ENCODE results near the gene NOS1AP.

NOS1AP gene

DNA sequence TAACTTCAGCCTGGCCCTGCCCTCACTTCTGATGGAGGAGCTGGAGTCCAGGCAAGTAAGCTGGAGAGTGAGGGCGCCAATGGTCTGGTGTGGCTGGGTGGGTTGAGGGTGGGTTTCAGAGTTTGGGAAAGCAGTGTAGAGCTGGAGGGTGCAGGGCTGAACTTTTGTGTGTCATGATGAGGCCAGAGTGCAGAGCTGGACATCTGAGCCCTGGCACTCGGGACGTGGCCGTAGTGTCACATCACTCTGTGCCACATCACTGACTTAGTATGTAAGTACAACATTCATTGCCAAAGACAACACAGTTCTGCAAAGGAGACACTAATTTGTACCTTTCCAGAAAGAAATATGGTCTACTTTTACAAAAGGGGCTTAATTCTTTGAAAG, 291.4 kb downstream of the NOS1AP start:
- H3K4me3 ChIP-seq (ENCODE audit: low read depth, low read length), result no peak overlapping the region
- TF ChIP-seq, protein P1, sequence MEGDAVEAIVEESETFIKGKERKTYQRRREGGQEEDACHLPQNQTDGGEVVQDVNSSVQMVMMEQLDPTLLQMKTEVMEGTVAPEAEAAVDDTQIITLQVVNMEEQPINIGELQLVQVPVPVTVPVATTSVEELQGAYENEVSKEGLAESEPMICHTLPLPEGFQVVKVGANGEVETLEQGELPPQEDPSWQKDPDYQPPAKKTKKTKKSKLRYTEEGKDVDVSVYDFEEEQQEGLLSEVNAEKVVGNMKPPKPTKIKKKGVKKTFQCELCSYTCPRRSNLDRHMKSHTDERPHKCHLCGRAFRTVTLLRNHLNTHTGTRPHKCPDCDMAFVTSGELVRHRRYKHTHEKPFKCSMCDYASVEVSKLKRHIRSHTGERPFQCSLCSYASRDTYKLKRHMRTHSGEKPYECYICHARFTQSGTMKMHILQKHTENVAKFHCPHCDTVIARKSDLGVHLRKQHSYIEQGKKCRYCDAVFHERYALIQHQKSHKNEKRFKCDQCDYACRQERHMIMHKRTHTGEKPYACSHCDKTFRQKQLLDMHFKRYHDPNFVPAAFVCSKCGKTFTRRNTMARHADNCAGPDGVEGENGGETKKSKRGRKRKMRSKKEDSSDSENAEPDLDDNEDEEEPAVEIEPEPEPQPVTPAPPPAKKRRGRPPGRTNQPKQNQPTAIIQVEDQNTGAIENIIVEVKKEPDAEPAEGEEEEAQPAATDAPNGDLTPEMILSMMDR (IDR thresholded peaks at IDR 0.05; ENCODE audit: control insufficient read depth, extremely low read depth, insufficient read depth), result no peak
- no peak for DNase-seq (ENCODE audit: low read depth)

DNA sequence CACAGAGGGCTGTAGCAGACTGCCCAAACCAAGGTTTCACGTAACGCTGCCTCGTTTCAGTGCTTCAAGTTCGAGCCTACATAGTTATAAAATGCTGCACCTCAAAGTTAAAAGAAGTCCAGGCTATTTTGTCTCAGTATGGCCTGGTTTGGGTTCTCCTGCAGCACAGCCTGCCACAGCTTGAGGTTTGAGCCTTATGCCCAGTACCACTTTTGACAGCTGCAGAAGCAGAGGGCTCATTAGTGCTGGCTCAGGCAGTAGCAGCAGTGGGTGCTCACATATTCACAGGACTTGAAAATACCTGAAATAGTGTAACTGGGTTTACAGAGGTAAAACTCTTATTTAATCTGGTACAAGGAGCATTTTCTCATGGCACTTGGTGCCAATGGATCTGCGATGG, 291.9 kb downstream of the NOS1AP start:
- no peak for DNase-seq (ENCODE audit: low read depth)
- TF ChIP-seq, protein P1 (IDR thresholded peaks at IDR 0.05; ENCODE audit: control insufficient read depth, extremely low read depth, insufficient read depth), result no peak
- no peak overlapping the region for H3K4me3 ChIP-seq (ENCODE audit: low read depth, low read length)

DNA sequence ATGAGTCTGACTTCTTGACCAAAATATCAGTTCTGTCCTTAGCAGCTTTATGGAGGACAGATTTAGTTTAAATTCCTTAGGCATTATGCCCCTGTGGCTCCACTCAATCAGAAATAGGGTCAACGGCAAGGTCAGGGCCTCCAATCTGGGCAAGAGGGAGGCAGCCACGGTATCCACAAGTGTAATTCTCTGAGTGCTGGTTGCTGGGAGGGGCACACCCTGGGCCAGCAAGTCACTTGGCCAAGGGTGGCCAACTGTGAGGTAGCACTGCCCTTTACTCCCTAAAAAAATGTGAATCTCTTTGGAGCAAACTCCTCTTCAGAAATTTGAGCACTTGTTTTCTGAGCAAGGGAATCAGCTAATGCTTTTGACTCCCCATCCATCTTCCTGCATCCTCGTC, 294.3 kb downstream of the NOS1AP start:
- no peak for DNase-seq (ENCODE audit: low read depth)
- TF ChIP-seq, protein P1 (IDR thresholded peaks at IDR 0.05; ENCODE audit: control insufficient read depth, extremely low read depth, insufficient read depth), result no peak
- H3K4me3 ChIP-seq (ENCODE audit: low read depth, low read length), result no peak overlapping the region

DNA sequence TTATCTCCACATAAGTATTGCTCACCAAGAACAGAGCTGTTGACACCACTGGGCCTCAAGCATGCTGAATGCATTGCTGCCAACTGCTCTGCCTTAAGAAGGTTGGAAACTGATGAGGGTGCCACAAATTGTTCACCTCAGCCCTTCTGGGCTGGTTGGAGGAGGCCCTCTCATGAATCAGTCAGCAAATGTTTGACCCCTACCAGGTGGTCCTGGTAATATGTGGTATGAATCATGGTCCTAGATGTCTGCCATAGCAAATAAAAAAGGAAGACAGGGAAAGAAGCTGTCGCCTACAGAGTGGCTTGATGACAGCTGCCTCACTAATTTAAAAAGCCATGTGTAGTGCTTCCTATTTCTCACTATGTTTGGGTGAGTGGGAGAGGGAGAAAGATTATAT, 295.0 kb downstream of the NOS1AP start:
- no peak for DNase-seq (ENCODE audit: low read depth)
- TF ChIP-seq, protein P1 (IDR thresholded peaks at IDR 0.05; ENCODE audit: control insufficient read depth, extremely low read depth, insufficient read depth), result no peak

DNA sequence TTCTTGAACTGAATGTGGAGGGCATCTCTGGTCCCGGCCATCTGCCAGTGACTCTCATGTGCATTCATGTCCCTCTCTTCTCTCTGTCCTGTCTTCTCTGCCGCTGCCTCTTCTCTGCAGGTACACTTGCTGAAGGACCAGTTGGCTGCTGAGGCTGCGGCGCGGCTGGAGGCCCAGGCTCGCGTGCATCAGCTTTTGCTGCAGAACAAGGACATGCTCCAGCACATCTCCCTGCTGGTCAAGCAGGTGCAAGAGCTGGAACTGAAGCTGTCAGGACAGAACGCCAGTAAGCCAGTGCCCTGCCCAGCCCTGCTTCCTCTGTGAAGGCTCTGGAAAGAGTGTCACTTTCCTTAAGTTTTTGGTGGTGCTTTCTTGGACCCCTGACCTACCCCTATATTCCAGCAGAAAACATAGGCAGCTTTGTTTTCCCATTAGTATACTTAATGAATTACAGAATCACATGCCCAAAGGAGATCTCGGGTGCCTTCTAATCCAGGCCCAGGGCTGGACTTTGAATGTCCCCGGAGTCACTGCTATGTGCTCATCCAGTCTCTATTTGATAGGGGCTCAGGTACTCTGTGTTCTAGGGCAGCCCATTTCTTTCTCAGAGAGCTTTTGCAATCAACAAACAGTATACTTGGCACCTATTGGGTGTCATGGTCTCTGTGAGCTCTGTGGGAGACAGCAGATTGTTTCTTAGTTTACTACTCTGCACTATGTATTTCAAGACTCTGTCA, 296.0 kb downstream of the NOS1AP start:
- H3K4me3 ChIP-seq (ENCODE audit: low read depth, low read length), result no peak overlapping the region
- no peak for DNase-seq (ENCODE audit: low read depth)
- TF ChIP-seq, protein P1 (IDR thresholded peaks at IDR 0.05; ENCODE audit: control insufficient read depth, extremely low read depth, insufficient read depth), result no peak

More for the DNA sequence above, 295.0 kb downstream of the NOS1AP start:
- H3K4me3 ChIP-seq (ENCODE audit: low read depth, low read length), result no peak overlapping the region

DNA sequence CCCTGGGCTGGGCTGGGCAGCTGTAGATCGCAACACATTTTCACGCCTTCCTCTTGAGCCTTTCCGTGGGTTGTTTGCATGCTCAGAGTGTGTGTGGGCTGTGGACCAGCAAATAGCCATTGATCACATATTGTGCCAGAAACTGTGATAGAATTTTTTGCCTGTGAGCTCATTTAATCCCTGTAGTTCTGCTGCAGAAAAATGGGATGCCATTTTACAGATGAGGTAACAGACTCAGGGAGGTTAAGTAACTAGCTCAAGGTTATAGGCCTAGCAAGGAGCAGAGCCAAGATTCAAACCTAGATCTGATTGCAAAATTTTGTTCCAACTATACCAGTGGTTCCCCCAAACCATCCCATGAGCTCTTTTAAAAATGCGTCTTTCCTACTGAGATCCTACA, 296.7 kb downstream of the NOS1AP start:
- no peak overlapping the region for H3K4me3 ChIP-seq (ENCODE audit: low read depth, low read length)
- TF ChIP-seq, protein P1 (IDR thresholded peaks at IDR 0.05; ENCODE audit: control insufficient read depth, extremely low read depth, insufficient read depth), result no peak
- no peak for DNase-seq (ENCODE audit: low read depth)

DNA sequence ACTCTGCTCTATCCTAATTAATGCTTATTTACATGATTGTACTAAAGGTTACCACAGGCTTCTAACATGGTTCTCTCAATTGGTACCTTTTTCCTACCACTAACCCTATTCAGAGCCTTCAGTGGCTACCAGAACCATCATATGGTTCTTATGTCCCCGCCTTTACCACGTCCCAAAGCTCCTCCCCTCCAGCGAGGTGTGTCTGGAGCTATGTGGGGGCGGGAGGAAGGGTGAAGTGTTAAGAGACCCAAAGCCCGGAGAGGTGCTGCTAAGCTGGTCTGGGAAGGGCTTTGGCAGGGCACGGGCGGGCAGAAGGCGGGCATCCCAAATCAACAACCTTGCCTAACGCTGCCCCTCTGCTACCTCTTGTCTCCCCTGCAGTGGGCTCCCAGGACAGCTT, 297.2 kb downstream of the NOS1AP start:
- TF ChIP-seq, protein P1 (IDR thresholded peaks at IDR 0.05; ENCODE audit: control insufficient read depth, extremely low read depth, insufficient read depth), result no peak
- no peak overlapping the region for H3K4me3 ChIP-seq (ENCODE audit: low read depth, low read length)
- DNase-seq (ENCODE audit: low read depth), result no peak
